ENCODE results near the gene SZT2. TPM values are rescaled to one million over a fixed set of nuclear protein-coding genes. Genes with fewer than 3 reads are reported as not detected.

SZT2 gene
- total and polyA plus RNA-seq, 2 experiments from 2014 or later, result 14.8 to 18.8 TPM

- peak overlapping the region; percentile 96 for H3K4me2 ChIP-seq
- H3K4me1 ChIP-seq (ENCODE audit: insufficient read depth), result peaks cover 14% of the 10 kb centered on the region
- TF ChIP-seq EZH2phosphoT487 (IDR thresholded peaks at IDR 0.05; ENCODE audit: low read depth, severe bottlenecking, unreplicated experiment) (no peak), EZH2 (IDR thresholded peaks at IDR 0.05; ENCODE audit: borderline replicate concordance) (no peak), CTCF (IDR thresholded peaks at IDR 0.05; ENCODE audit: poor library complexity) (no peak)
- WGBS (ENCODE audit: low lambda C conversion rate, missing lambda C conversion rate), result 84% methylated on average over 2 of the region's 2 CpGs
- H3K36me3 ChIP-seq (replicated peaks; ENCODE audit: insufficient read depth, low read depth), result no peaks in the 10 kb centered on the region
- no peak overlapping the region for H2AFZ ChIP-seq
- H3K9me3 ChIP-seq (ENCODE audit: low read depth), result no peaks in the 10 kb centered on the region
- H3K27ac ChIP-seq, result peak overlapping the region; percentile 99
- H3K27me3 ChIP-seq, result no peaks in the 10 kb centered on the region
- peaks cover 49% of the 10 kb centered on the region for H3K79me2 ChIP-seq
- H4K20me1 ChIP-seq (ENCODE audit: insufficient read depth, poor library complexity, severe bottlenecking), result peaks cover 3% of the 10 kb centered on the region
- no peak overlapping the region for H3K4me3 ChIP-seq
- DNase-seq (ENCODE audit: low spot score), result no peak
- no peaks in the 10 kb centered on the region for H3K9me2 ChIP-seq (replicated peaks; ENCODE audit: insufficient read depth)
Observed at GRCh38 chr1:43365678-43366077, 24.0 kb upstream of the SZT2 start.

GRCh38 chr1:43366179-43366578 is 23.5 kb upstream of the SZT2 start:
- H3K4me2 ChIP-seq, result peak overlapping the region; percentile 96
- H3K9me3 ChIP-seq (ENCODE audit: low read depth), result no peaks in the 10 kb centered on the region
- H3K36me3 ChIP-seq (replicated peaks; ENCODE audit: insufficient read depth, low read depth), result no peaks in the 10 kb centered on the region
- peaks cover 3% of the 10 kb centered on the region for H4K20me1 ChIP-seq (ENCODE audit: insufficient read depth, poor library complexity, severe bottlenecking)
- H2AFZ ChIP-seq, result no peak overlapping the region
- H3K4me1 ChIP-seq (ENCODE audit: insufficient read depth), result peaks cover 14% of the 10 kb centered on the region
- H3K79me2 ChIP-seq, result peaks cover 49% of the 10 kb centered on the region
- 33% methylated on average over 6 of the region's 11 CpGs for WGBS (ENCODE audit: low lambda C conversion rate, missing lambda C conversion rate)
- peak; percentile 84 for DNase-seq (ENCODE audit: low spot score)
- peak overlapping the region; percentile 99 for H3K27ac ChIP-seq
- TF ChIP-seq EZH2phosphoT487 (IDR thresholded peaks at IDR 0.05; ENCODE audit: low read depth, severe bottlenecking, unreplicated experiment) (no peak), CTCF (IDR thresholded peaks at IDR 0.05; ENCODE audit: poor library complexity) (no peak), EZH2 (IDR thresholded peaks at IDR 0.05; ENCODE audit: borderline replicate concordance) (no peak)
- no peak overlapping the region for H3K4me3 ChIP-seq
- no peaks in the 10 kb centered on the region for H3K9me2 ChIP-seq (replicated peaks; ENCODE audit: insufficient read depth)
- H3K27me3 ChIP-seq, result no peaks in the 10 kb centered on the region

- Histone ChIP-seq H4K20me1 (ENCODE audit: insufficient read depth, poor library complexity, severe bottlenecking) (peaks cover 3% of the 10 kb centered on the region), H3K9me2 (replicated peaks; ENCODE audit: insufficient read depth) (no peaks in the 10 kb centered on the region), H3K4me2 (peak overlapping the region; percentile 96), H3K4me1 (ENCODE audit: insufficient read depth) (peaks cover 14% of the 10 kb centered on the region), H3K27me3 (no peaks in the 10 kb centered on the region), H3K36me3 (replicated peaks; ENCODE audit: insufficient read depth, low read depth) (no peaks in the 10 kb centered on the region), H3K4me3 (peak overlapping the region; percentile 91), H2AFZ (no peak overlapping the region), H3K9me3 (ENCODE audit: low read depth) (no peaks in the 10 kb centered on the region), H3K27ac (peak overlapping the region; percentile 99), H3K79me2 (peaks cover 45% of the 10 kb centered on the region)
- DNase-seq (ENCODE audit: low spot score), result peak; percentile 30
- 47% methylated on average over 3 of the region's 5 CpGs for WGBS (ENCODE audit: low lambda C conversion rate, missing lambda C conversion rate)
- TF ChIP-seq EZH2 (IDR thresholded peaks at IDR 0.05; ENCODE audit: borderline replicate concordance), result no peak
- no peak for TF ChIP-seq EZH2phosphoT487 (IDR thresholded peaks at IDR 0.05; ENCODE audit: low read depth, severe bottlenecking, unreplicated experiment)
- no peak for TF ChIP-seq CTCF (IDR thresholded peaks at IDR 0.05; ENCODE audit: poor library complexity)
Observed at GRCh38 chr1:43366601-43367025, 23.1 kb upstream of the SZT2 start.
